Skeletal muscle cell (primary cell): Measurements from ENCODE around the gene PIK3CD.
"Not testable (repeated sequence)": the region's sequence is repeated elsewhere in the genome, so short reads cannot be mapped to it uniquely, and the experiment has no call there.

Experiments used
- DNase-seq: peaks from one replicate; pipeline ENCODE4 v3.0.0-alpha.2; 2010; ENCODE audit warnings: low read depth
- H3K4me3 ChIP-seq: 2 replicates; pipeline ENCODE4 v1.5.1; 2011; ENCODE audit warnings: low read depth, mild to moderate bottlenecking, control low read depth, low read length, moderate library complexity

The PIK3CD gene

DNA sequence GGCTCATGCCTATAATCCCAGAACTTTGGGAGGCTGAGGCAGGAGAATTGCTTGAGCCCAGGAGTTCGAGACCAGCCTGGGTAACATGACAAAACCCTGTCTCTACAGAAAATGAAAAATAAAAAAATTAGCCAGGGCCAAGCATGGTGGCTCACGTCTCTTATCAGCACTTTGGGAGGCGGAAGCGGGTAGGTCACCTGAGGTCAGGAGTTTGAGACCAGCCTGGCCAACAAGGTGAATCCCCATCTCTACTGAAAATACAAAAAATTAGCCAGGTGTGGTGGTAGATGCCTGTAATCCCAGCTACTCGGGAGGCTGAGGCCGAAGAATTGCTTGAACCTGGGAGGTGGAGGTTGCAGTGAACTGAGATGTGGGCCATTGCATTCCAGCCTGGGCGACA lies 61.2 kb downstream of the PIK3CD start:
- not testable (repeated sequence) for DNase-seq, H3K4me3 ChIP-seq

DNA sequence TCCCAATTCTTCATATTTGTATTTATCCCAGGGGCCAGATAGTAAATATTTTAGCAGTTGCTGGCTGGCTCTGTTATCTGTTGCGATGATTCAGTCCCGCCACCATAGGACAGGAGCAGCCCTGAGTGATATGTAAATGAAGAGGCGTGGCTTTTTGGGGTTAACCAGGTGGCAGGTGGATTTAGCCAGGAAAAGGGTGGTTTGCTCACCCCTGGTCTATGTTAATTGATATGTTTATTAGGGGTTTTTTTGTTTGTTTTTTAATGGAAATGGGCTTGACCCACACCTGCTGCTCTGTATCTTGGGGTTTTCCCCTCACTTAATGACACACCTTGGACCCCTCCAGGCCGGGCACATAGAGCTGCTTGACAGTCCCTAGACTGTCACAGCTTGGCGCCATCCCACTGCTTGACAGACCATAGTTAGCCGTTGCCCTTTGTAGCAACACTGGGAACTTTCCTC lies 62.8 kb downstream of the PIK3CD start:
- no peak for DNase-seq
- no peak overlapping the region for H3K4me3 ChIP-seq

DNA sequence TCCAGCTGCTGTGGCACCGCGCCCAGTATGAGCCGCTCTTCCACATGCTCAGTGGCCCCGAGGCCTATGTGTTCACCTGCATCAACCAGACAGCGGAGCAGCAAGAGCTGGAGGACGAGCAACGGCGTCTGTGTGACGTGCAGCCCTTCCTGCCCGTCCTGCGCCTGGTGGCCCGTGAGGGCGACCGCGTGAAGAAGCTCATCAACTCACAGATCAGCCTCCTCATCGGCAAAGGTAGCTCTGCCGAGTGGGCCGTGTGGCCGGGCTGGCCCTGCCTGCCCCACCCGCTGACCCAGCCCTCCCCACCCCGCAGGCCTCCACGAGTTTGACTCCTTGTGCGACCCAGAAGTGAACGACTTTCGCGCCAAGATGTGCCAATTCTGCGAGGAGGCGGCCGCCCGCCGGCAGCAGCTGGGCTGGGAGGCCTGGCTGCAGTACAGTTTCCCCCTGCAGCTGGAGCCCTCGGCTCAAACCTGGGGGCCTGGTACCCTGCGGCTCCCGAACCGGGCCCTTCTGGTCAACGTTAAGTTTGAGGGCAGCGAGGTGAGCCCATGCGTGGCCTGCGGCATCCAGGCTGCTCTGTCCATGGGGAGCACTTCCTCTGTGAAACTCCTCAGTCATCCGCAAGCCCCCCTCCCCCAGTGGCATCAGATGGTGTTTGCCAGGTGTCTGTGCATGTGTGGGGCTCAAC lies 64.2 kb downstream of the PIK3CD start:
- H3K4me3 ChIP-seq, result no peak overlapping the region
- DNase-seq, result no peak

DNA sequence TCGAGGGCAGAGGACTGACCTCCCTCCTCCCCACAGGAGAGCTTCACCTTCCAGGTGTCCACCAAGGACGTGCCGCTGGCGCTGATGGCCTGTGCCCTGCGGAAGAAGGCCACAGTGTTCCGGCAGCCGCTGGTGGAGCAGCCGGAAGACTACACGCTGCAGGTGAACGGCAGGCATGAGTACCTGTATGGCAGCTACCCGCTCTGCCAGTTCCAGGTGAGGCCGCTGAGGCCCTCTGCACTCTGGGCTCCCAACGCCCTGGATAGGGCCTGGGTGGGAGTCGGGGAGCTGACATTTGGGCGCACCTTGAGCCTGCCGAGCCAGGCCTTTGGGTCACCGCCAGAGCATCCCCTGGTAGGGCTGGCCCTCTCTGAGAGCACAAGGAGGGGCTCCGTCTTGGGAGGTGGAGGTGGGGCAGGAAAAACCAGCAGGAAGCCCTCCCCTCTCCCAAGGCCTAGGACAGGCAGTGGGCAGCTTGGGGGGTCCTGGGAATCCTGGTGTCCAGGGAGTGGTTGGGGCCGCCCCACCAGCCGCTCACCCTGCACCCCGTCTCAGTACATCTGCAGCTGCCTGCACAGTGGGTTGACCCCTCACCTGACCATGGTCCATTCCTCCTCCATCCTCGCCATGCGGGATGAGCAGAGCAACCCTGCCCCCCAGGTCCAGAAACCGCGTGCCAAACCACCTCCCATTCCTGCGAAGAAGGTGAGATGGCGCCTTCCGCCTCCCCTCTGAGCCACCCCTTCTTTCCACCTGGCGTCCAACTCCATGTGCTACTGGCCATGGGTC lies 65.1 kb downstream of the PIK3CD start:
- H3K4me3 ChIP-seq, result no peak overlapping the region
- no peak for DNase-seq

DNA sequence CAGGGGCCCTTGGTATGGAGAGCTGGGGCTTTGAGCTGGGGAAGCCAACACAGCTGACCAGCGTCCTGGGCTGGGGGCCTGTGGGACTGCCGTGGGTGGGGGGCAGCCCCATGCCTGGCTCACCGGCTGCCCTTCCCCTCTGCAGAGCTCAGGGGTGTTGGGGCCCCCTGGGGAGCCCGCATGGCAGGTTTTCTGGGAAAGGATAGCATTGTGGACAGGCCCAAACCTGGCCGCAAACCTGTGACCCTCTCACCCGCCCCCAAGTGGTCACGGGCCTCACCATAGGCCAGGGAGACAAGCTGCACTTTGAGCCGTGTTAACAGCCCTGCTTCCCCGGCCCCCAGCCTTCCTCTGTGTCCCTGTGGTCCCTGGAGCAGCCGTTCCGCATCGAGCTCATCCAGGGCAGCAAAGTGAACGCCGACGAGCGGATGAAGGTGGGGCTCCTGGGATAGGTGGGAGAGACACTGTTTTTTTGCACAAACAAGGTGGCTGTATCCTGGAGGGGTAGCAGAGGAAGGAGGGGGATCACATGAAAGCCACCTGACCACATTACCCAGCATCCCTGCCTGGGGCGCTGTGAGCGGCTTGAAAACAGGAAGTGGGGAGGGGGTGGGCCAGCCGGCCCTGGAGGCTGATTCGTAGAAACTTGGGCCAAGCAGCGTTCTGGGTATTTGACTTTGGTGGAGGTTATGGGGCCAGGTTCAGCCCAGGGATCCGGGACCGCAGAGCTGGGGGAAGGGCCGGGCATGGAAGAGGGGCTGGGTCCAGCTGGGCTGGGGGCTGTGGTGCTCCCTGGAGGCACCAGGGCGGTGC lies 65.9 kb downstream of the PIK3CD start:
- DNase-seq, result no peak
- H3K4me3 ChIP-seq, result no peak overlapping the region

DNA sequence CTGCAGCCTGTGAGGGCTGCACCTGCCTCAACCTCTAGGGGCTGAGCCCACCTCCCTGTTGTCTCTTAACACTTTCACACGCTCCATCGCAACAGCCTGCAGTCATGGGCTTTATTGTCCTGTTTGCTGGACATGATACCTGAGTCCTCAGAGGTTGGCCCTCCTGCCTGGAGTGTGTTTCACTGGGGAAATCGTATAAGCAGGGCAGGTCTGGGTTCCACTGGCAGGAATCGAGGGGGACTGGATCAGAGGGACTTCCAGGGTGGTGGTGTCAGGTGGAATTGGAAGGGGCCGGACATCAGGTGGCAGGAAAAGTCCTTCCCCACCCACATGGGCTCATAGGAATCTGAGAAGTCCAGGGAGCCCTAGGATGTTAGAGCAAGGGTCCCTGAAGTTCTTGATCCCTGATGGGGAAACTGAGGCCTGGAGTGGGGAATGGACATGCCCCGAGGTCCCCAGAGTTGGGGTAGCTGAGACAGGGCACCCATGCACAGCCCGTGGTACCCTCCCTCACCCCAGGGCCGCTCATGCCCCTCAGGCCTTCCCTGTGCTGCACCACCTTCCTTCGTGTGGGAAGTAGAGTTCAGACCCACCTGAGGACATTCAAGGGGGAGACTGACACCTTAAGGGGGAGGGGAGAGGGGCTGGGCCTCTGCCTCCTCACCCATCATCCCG lies 66.6 kb downstream of the PIK3CD start:
- H3K4me3 ChIP-seq, result no peak overlapping the region
- no peak for DNase-seq

DNA sequence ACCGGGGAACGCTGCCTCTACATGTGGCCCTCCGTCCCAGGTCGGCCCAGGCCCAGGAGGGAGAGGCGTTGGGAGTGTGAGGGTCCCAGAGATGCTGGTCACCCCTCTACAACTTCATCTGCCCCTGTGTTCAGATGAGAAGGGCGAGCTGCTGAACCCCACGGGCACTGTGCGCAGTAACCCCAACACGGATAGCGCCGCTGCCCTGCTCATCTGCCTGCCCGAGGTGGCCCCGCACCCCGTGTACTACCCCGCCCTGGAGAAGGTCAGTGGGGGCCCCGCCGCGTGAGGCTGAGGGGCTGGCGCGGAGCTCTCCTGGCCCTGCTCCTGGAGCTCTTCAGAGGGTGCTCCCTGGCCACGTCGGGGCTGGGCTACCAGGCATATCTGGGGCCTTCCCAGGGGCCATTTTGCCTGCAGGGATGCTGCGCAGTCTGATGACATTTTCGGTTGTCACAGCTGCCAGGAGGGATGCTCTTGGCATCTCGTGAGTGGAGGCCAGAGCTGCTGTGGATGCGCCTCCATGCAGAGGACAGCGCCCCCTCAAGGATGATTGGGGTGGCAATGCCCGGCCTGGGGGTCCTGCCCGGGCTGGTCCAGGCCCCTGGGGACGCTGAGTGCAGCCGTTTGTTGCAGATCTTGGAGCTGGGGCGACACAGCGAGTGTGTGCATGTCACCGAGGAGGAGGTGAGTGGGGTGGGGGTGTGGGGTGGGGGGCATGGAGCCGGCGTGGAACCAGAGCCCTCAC lies 68.6 kb downstream of the PIK3CD start:
- no peak for DNase-seq
- no peak overlapping the region for H3K4me3 ChIP-seq

DNA sequence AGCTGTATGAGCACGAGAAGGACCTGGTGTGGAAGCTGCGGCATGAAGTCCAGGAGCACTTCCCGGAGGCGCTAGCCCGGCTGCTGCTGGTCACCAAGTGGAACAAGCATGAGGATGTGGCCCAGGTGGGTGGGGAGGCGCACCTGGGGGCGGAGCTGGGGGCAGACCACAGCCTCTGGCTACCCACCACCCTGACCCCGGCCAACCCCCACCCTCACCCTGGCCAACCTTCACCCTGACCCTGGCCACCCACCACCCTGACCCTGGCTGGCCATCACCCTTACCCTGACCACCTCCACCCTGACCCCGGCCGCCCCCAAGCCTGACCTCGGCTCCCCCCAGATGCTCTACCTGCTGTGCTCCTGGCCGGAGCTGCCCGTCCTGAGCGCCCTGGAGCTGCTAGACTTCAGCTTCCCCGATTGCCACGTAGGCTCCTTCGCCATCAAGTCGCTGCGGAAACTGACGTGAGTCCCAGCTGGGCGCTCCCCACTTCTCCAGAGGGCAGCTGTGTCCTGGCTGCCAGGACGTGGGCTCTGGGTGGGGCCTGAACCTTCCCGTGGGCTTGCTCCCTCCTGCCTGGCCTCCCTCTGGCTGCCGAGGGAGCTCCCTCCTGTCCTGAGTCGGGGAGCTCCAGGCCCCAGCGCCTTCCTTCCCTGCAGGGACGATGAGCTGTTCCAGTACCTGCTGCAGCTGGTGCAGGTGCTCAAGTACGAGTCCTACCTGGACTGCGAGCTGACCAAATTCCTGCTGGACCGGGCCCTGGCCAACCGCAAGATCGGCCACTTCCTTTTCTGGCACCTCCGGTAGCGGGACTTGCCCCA lies 69.5 kb downstream of the PIK3CD start:
- H3K4me3 ChIP-seq, result no peak overlapping the region
- DNase-seq, result no peak

DNA sequence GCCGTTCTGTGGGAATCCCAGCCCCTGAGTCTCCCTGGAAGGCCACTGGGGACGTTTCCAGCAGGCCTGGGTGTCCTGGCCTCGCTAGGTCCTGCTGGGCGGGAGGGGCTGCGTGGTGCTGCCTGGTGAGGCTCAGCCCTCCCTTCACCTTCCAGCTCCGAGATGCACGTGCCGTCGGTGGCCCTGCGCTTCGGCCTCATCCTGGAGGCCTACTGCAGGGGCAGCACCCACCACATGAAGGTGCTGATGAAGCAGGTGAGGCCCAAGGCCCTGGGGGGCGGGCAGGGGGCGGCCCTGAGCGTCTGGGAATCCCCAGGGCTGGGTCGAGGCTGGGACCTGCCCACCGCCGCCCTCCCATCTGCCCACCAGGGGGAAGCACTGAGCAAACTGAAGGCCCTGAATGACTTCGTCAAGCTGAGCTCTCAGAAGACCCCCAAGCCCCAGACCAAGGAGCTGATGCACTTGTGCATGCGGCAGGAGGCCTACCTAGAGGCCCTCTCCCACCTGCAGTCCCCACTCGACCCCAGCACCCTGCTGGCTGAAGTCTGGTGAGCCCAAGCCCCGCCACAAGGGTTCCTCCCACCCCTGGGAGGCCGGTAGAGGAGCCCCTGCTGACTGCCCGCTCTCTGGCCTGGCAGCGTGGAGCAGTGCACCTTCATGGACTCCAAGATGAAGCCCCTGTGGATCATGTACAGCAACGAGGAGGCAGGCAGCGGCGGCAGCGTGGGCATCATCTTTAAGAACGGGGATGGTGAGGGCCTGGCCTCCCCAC lies 70.3 kb downstream of the PIK3CD start:
- no peak overlapping the region for H3K4me3 ChIP-seq
- no peak for DNase-seq

DNA sequence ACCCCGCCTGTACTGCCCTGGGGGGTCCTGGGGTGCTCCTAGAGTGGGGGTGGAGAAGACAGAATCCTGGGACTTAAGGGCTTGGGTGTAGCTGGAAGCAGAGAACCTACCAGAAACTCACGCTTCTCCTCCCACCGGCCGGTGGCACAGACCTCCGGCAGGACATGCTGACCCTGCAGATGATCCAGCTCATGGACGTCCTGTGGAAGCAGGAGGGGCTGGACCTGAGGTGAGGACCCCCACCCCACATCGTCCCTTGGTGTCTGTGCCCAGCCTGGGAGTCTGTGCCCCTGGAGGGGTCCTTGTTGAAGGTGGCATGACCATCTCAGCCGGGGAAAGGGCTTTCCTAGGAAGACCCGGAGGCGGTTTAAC lies 70.8 kb downstream of the PIK3CD start:
- H3K4me3 ChIP-seq, result no peak overlapping the region
- DNase-seq, result no peak

DNA sequence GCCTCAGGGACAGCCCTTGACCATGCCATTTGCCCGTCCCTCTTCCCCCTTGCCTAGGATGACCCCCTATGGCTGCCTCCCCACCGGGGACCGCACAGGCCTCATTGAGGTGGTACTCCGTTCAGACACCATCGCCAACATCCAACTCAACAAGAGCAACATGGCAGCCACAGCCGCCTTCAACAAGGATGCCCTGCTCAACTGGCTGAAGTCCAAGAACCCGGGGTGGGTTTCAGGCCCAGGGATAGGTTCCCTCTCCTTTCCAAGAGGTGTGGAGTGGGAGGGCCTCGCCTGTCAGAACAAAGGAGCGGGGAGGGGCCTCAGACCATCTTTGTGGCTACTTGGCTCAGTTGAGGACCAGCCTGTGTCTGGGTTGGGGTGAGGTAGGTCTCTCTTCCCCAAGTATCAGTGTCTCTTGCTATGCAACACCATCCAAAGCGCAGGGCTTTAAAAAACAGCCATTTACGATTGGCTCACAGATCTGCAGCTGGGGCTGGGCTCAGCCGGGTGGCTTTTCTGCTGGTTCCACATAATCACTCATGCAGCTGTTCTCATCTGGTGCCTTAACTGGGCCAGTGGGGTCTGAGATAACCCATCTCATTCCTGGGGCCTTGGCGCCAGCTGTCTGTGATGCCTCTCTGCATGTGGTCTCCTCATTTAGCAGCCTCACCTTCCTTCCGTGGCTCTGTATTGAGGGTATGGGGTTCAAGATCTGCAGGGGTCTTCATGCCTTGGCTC lies 71.7 kb downstream of the PIK3CD start:
- H3K4me3 ChIP-seq, result no peak overlapping the region
- DNase-seq, result no peak

DNA sequence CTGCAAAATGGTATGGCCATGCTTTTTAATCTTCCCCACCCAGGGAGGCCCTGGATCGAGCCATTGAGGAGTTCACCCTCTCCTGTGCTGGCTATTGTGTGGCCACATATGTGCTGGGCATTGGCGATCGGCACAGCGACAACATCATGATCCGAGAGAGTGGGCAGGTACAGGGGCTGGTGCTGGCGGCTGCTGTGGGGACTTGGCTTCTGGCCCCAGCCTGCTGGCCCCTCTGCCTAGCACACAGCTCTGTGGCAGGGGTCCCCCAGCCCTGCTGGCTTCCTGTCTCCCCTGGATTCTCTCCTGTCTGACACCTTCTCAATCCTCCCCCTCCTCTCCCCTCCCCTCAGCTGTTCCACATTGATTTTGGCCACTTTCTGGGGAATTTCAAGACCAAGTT lies 72.4 kb downstream of the PIK3CD start:
- DNase-seq, result no peak
- H3K4me3 ChIP-seq, result no peak overlapping the region

DNA sequence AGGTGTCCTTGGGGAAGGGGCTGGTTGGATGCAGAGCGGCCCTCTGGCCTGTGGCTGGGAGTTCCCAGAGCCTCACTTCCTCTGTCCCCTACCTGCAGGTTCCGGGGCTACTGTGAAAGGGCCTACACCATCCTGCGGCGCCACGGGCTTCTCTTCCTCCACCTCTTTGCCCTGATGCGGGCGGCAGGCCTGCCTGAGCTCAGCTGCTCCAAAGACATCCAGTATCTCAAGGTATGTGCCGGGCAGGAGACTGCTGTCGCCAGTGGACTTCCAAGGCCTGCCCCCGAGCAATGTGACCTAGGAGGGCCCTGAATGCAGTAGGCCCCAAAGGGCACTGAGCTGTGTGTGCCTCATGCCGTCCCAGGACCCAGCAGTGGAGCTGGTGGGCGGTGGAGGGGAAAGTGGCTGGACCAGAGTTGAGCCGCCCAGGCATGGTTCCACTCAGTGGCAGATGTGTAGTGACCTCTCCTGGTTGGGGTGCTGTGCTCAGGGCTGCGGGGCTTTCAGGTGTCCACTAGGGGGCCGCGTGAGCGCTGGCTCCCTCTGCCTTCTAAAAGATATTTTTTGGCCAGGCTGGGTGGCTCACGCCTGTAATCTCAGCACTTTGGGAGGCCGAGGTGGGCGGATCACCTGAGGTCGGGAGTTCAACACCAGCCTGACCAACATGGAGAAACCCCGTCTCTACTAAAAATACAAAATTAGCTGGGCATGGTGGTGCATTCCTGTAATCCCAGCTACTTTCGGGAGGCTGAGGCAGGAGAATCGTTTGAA lies 73.4 kb downstream of the PIK3CD start:
- DNase-seq, result no peak
- no peak overlapping the region for H3K4me3 ChIP-seq

DNA sequence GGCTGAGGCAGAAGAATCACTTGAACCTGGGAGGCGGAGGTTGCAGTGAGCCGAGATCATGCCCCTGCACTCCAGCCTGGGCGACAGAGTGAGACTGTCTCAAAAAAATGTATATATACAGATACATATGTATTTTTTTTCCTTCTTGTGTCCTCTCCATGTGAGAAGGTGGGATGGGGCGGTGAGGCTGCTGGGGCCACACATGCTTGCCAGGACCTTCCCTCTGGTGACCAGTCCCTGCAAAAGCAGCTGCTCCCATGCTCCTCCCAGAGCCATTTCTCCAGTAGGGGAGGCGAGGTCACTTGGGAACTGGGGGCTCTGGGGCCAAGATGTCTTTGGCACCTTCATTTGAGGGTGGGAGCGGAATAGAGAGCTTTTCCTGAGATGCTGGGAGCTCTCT lies 74.9 kb downstream of the PIK3CD start:
- no peak overlapping the region for H3K4me3 ChIP-seq
- no peak for DNase-seq

DNA sequence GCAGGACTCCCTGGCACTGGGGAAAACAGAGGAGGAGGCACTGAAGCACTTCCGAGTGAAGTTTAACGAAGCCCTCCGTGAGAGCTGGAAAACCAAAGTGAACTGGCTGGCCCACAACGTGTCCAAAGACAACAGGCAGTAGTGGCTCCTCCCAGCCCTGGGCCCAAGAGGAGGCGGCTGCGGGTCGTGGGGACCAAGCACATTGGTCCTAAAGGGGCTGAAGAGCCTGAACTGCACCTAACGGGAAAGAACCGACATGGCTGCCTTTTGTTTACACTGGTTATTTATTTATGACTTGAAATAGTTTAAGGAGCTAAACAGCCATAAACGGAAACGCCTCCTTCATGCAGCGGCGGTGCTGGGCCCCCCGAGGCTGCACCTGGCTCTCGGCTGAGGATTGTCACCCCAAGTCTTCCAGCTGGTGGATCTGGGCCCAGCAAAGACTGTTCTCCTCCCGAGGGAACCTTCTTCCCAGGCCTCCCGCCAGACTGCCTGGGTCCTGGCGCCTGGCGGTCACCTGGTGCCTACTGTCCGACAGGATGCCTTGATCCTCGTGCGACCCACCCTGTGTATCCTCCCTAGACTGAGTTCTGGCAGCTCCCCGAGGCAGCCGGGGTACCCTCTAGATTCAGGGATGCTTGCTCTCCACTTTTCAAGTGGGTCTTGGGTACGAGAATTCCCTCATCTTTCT lies 75.5 kb downstream of the PIK3CD start:
- no peak for DNase-seq
- H3K4me3 ChIP-seq, result no peak overlapping the region
